ENCODE results near the gene LCN6. TPM values are rescaled to one million over a fixed set of nuclear protein-coding genes. Genes with fewer than 3 reads are reported as not detected.

The LCN6 gene
- total RNA-seq, 2 donors from 2014 or later, result not detected

- DNase-seq (no peak), ATAC-seq (replicated peaks in 1 of 2) (no peak)
- peaks cover 7 to 9% of the 10 kb centered on the region in 2 donors for H3K36me3 Mint-ChIP-seq (ENCODE audit: insufficient read depth in 2 of 2)
- no peak overlapping the region for H3K27ac Mint-ChIP-seq
- peak overlapping the region; percentile 69 to 72 for H3K4me3 Mint-ChIP-seq
- H3K27me3 Mint-ChIP-seq (ENCODE audit: low read depth), result no peaks in the 10 kb centered on the region
- peaks cover 47% of the 10 kb centered on the region for H3K4me1 Mint-ChIP-seq (ENCODE audit: low read depth)
- no peaks in the 10 kb centered on the region for H3K9me3 Mint-ChIP-seq
Observed at GRCh38 chr9:136729926-136730325, 18.4 kb downstream of the LCN6 start.

- Mint-ChIP-seq H3K36me3 (ENCODE audit: insufficient read depth in 2 of 2) (peaks cover 8 to 13% of the 10 kb centered on the region in 2 donors), H3K4me3 (peak overlapping the region; percentile 69 to 72), H3K4me1 (ENCODE audit: low read depth) (peaks cover 47% of the 10 kb centered on the region), H3K27me3 (ENCODE audit: low read depth) (no peaks in the 10 kb centered on the region), H3K27ac (no peak overlapping the region), H3K9me3 (no peaks in the 10 kb centered on the region)
- DNase-seq, result no peak
- ATAC-seq (replicated peaks in 1 of 2), result no peak
Observed at GRCh38 chr9:136729144-136729543, 19.2 kb downstream of the LCN6 start.

- peaks cover 47% of the 10 kb centered on the region for H3K4me1 Mint-ChIP-seq (ENCODE audit: low read depth)
- H3K36me3 Mint-ChIP-seq (ENCODE audit: insufficient read depth in 2 of 2), result peaks cover 8 to 15% of the 10 kb centered on the region in 2 donors
- DNase-seq (peak in 1 of 2 donors; percentile 38), ATAC-seq (replicated peaks in 1 of 2) (peak; percentile 18)
- H3K27me3 Mint-ChIP-seq (ENCODE audit: low read depth), result no peaks in the 10 kb centered on the region
- H3K4me3 Mint-ChIP-seq, result peak overlapping the region; percentile 69 to 72
- H3K27ac Mint-ChIP-seq, result no peak overlapping the region
- H3K9me3 Mint-ChIP-seq, result no peaks in the 10 kb centered on the region
Observed at GRCh38 chr9:136728548-136729123, 19.7 kb downstream of the LCN6 start.

- Mint-ChIP-seq H3K27me3 (ENCODE audit: low read depth) (no peaks in the 10 kb centered on the region), H3K27ac (peak overlapping the region; percentile 34), H3K4me3 (peak overlapping the region; percentile 99), H3K36me3 (ENCODE audit: insufficient read depth in 2 of 2) (peaks cover 8 to 17% of the 10 kb centered on the region in 2 donors), H3K9me3 (no peaks in the 10 kb centered on the region), H3K4me1 (ENCODE audit: low read depth) (peaks cover 46% of the 10 kb centered on the region)
- peak; percentile 85 to 87 for ATAC-seq (replicated peaks in 1 of 2)
- DNase-seq, result peak; percentile 94 to 97
Observed at GRCh38 chr9:136728080-136728547, 20.2 kb downstream of the LCN6 start.

- H3K27ac Mint-ChIP-seq, result peak overlapping the region; percentile 99
- DNase-seq (peak; percentile 42 to 54), ATAC-seq (replicated peaks in 1 of 2) (peak; percentile 29 to 38)
- H3K9me3 Mint-ChIP-seq, result no peaks in the 10 kb centered on the region
- H3K4me1 Mint-ChIP-seq (ENCODE audit: low read depth), result peaks cover 39% of the 10 kb centered on the region
- peak overlapping the region; percentile 99 for H3K4me3 Mint-ChIP-seq
- H3K36me3 Mint-ChIP-seq (ENCODE audit: insufficient read depth in 2 of 2), result peaks cover 8 to 17% of the 10 kb centered on the region in 2 donors
- H3K27me3 Mint-ChIP-seq (ENCODE audit: low read depth), result no peaks in the 10 kb centered on the region
Observed at GRCh38 chr9:136726631-136727191, 21.6 kb downstream of the LCN6 start.

- Mint-ChIP-seq H3K9me3 (no peaks in the 10 kb centered on the region), H3K27ac (peak overlapping the region; percentile 99), H3K27me3 (ENCODE audit: low read depth) (no peaks in the 10 kb centered on the region), H3K4me3 (peak overlapping the region; percentile 99), H3K36me3 (ENCODE audit: insufficient read depth in 2 of 2) (peaks cover 8 to 17% of the 10 kb centered on the region in 2 donors), H3K4me1 (ENCODE audit: low read depth) (peaks cover 39% of the 10 kb centered on the region)
- DNase-seq, result no peak
- no peak for ATAC-seq (replicated peaks in 1 of 2)
Observed at GRCh38 chr9:136726118-136726517, 22.2 kb downstream of the LCN6 start.

- DNase-seq (no peak), ATAC-seq (replicated peaks in 1 of 2) (no peak)
- peak overlapping the region; percentile 99 for H3K4me3 Mint-ChIP-seq
- no peaks in the 10 kb centered on the region for H3K27me3 Mint-ChIP-seq (ENCODE audit: low read depth)
- no peaks in the 10 kb centered on the region for H3K9me3 Mint-ChIP-seq
- H3K27ac Mint-ChIP-seq, result no peak overlapping the region
- peaks cover 8 to 17% of the 10 kb centered on the region in 2 donors for H3K36me3 Mint-ChIP-seq (ENCODE audit: insufficient read depth in 2 of 2)
- peaks cover 39% of the 10 kb centered on the region for H3K4me1 Mint-ChIP-seq (ENCODE audit: low read depth)
Observed at GRCh38 chr9:136725612-136726011, 22.7 kb downstream of the LCN6 start.

GRCh38 chr9:136724772-136725171, 23.6 kb downstream of the LCN6 start:
- ATAC-seq (replicated peaks in 1 of 2) (no peak), DNase-seq (no peak)
- Mint-ChIP-seq H3K27me3 (ENCODE audit: low read depth) (no peaks in the 10 kb centered on the region), H3K27ac (peak overlapping the region; percentile 19), H3K9me3 (no peaks in the 10 kb centered on the region), H3K36me3 (ENCODE audit: insufficient read depth in 2 of 2) (peaks cover 8 to 17% of the 10 kb centered on the region in 2 donors), H3K4me3 (peak overlapping the region in 1 of 2 donors; percentile 6), H3K4me1 (ENCODE audit: low read depth) (peaks cover 37% of the 10 kb centered on the region)

GRCh38 chr9:136723989-136724388, 24.3 kb downstream of the LCN6 start:
- H3K4me3 Mint-ChIP-seq, result no peak overlapping the region
- H3K27ac Mint-ChIP-seq, result no peak overlapping the region
- H3K9me3 Mint-ChIP-seq, result no peaks in the 10 kb centered on the region
- H3K36me3 Mint-ChIP-seq (ENCODE audit: insufficient read depth in 2 of 2), result peaks cover 8 to 17% of the 10 kb centered on the region in 2 donors
- DNase-seq (no peak), ATAC-seq (replicated peaks in 1 of 2) (no peak)
- H3K27me3 Mint-ChIP-seq (ENCODE audit: low read depth), result no peaks in the 10 kb centered on the region
- H3K4me1 Mint-ChIP-seq (ENCODE audit: low read depth), result peaks cover 30% of the 10 kb centered on the region

GRCh38 chr9:136723362-136723976, 24.9 kb downstream of the LCN6 start:
- H3K36me3 Mint-ChIP-seq (ENCODE audit: insufficient read depth in 2 of 2), result peaks cover 8 to 17% of the 10 kb centered on the region in 2 donors
- H3K4me3 Mint-ChIP-seq, result no peak overlapping the region
- peaks cover 30% of the 10 kb centered on the region for H3K4me1 Mint-ChIP-seq (ENCODE audit: low read depth)
- DNase-seq (no peak), ATAC-seq (replicated peaks in 1 of 2) (no peak)
- no peak overlapping the region for H3K27ac Mint-ChIP-seq
- no peaks in the 10 kb centered on the region for H3K27me3 Mint-ChIP-seq (ENCODE audit: low read depth)
- H3K9me3 Mint-ChIP-seq, result no peaks in the 10 kb centered on the region

- H3K9me3 Mint-ChIP-seq, result no peaks in the 10 kb centered on the region
- ATAC-seq (replicated peaks in 1 of 2), result no peak
- DNase-seq, result no peak
- no peak overlapping the region for H3K27ac Mint-ChIP-seq
- no peak overlapping the region for H3K4me3 Mint-ChIP-seq
- H3K36me3 Mint-ChIP-seq (ENCODE audit: insufficient read depth in 2 of 2), result peaks cover 8 to 17% of the 10 kb centered on the region in 2 donors
- peaks cover 30% of the 10 kb centered on the region for H3K4me1 Mint-ChIP-seq (ENCODE audit: low read depth)
- no peaks in the 10 kb centered on the region for H3K27me3 Mint-ChIP-seq (ENCODE audit: low read depth)
Observed at GRCh38 chr9:136722969-136723356, 25.4 kb downstream of the LCN6 start.

- no peak for ATAC-seq (replicated peaks in 1 of 2)
- no peaks in the 10 kb centered on the region for H3K27me3 Mint-ChIP-seq (ENCODE audit: low read depth)
- peaks cover 30% of the 10 kb centered on the region for H3K4me1 Mint-ChIP-seq (ENCODE audit: low read depth)
- no peak overlapping the region for H3K4me3 Mint-ChIP-seq
- peaks cover 7 to 15% of the 10 kb centered on the region in 2 donors for H3K36me3 Mint-ChIP-seq (ENCODE audit: insufficient read depth in 2 of 2)
- no peak for DNase-seq
- H3K9me3 Mint-ChIP-seq, result no peaks in the 10 kb centered on the region
- H3K27ac Mint-ChIP-seq, result no peak overlapping the region
Observed at GRCh38 chr9:136722093-136722968, 26.0 kb downstream of the LCN6 start.

Data from activated T-cell treated with anti-CD3 and anti-CD28 coated beads, Interleukin-2, amount 50 U/mL, for 72 hours (primary cell).